Measurements from ENCODE around the gene UGT1A7.

The UGT1A7 gene

DNA sequence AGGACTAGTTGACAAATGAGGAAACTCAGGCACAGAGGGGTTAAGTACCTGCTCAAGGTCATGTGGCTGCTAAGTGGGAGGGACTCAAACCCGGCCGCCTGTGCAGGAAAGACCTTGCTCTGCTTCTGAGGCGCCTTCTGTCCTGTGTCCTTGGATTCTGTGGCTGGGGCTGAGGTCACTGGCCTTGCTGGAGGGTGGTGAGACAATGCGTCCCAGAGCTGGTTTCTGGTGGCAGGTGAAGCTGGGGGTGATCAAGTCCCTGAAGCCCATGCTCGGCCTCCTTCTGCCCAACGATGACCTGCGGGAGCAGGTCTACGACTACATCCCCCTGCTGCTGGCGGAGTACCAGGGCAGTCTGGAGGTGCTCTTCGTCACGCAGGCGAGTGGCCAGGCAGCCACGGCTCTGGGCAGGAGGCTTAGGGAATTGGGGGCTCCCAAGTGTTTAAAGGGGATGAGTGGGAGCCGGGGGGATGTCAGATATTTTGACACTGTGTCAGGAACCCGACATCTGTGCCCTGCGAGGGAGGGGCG lies 112.5 kb downstream of the UGT1A7 start:
- no peak for DNase-seq (ENCODE audit: extremely low read depth in 1 of 2, low read depth in 1 of 2)

DNA sequence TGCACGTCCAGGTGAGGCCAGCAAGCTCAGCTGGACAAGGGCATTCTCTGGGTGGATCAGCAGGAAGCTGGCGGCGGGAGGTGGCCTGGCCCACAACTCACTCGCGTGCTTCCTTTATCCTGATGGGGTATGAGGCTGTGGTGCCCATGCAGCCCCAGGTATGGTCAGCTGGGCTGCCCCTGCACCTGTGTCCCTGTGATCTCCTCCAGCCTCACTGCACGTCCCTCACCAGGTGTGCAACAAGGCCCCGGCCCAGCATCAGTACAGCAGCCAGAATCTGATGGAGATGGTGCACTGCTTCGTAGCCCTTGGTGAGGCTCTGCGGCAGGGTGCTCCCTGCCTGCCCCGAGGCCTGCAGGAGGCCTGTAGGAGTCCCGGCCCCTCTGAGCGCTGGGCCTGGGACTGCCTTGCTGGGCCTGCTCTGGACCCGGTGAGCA lies 114.1 kb downstream of the UGT1A7 start:
- DNase-seq (ENCODE audit: extremely low read depth in 1 of 2, low read depth in 1 of 2): no peak

DNA sequence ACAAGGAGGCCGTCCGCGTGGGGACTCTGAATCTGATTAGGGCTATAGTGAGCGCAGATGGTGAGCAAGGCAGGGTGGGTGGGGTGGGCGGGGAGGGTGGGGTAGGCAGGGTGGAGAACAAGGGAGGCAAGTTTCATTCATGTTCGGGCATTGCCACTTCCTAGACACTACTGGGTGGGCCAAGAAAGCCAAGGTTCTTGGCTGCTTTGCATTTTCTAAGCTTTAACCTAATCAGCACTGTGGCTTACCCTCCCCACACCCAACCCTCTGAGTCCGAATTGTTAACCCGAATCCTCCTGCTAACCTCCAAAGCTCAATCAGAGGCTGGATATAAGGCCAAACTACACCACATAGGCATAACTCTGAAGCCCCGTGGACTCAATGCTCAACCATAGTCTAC lies 114.6 kb downstream of the UGT1A7 start:
- no peak for DNase-seq (ENCODE audit: extremely low read depth in 1 of 2, low read depth in 1 of 2)

DNA sequence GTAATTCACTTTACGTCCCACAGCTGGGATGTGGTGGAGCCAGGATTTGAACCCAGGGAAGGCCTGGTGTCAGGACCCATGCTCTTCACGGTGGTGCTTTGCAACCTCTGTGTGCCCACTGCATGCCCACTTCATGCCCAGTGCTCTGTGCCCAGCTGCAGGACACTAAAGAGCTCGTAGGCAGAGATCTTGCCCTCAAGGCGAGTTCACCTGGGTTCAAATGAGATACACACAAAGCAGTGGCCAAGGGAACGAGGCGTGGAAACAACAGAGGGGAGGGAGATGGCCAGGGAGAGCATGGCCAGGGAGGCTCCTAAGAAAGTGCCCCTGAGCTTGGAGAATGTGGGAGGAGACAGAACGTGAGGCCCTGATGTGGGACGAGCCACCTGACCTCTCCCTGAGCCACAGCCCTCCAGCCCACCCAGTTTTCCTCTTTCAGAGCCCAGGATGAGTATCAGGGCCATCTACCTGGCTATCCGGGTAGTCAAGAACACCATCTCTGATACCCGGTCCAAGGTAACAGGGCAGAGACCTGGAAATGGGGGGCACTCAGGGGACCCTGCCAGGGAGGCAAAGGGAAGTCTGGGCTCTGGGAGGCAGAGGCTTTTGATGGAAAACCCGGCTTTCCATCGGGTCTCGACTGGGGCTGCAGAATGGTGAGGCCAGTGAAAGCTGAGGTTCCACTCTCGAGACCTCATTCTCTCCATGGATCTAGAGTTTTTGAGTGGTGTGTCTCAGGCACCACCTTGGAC lies 116.8 kb downstream of the UGT1A7 start:
- no peak for DNase-seq (ENCODE audit: extremely low read depth in 1 of 2, low read depth in 1 of 2)

DNA sequence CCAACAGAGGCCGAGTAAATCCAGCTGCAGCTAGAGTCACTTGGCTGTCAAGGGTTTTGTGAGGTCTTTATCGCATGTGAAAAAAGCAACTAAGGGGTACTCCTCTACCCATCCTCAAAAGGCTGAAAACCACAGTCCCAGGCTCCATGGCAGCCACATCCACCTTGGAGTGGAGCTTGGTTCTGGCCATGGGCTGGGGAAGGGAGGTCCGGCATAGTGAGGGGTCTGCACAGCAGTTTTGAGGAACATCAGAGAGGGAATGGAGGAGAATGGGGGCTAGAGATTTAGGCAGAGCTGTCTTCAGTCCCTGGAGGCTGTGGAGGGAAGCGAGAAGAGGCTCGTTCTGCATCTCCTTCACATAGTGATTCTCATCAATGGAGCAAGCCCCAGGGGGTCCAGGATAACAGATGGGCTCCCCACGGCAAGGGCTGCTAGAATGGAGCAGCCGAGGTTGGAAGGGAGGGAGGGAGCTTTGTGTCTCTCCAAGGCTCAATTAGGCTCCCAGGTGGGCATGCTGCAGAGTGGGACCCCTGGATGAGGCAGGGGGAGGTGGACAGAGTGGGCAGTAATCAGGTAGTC lies 117.5 kb downstream of the UGT1A7 start:
- no peak for DNase-seq (ENCODE audit: extremely low read depth in 1 of 2, low read depth in 1 of 2)

DNA sequence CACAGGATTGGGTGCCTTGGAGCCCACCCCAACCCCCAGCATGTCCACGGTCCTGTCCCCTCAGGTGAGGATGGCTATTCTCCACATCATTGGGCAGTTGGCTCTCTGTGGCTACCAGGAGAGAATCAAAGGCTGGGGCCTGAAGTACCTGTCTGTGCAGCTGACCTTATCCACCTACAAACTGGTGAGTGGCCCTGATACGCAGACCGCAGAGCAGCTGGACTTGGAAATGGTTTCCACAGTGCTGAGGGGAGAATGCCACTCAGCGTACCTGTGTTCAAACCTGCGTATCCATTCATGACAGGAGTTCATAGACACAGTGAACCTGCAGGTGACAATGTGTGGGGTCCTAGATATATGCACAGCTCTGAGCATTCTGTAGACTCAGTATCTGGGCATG lies 118.0 kb downstream of the UGT1A7 start:
- no peak for DNase-seq (ENCODE audit: extremely low read depth in 1 of 2, low read depth in 1 of 2)

DNA sequence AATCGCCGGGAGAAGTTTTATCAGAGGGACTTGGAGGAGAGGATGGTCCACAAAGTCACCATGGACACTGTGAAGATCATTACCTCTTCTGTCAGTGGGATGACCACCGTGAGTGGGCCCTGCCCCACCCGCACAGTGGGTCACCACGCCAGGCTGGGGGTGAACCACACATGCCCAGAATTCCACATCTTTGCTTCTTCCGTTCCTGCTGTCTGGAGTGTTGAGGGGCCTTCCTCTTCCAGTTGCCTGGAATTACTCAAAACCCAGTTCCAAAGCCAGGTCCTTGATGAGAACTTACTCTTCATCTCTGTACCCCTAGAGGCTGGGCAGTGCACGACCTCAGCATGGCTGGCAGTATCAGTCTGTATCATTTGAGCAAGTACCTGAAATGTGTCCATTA lies 118.5 kb downstream of the UGT1A7 start:
- DNase-seq (ENCODE audit: extremely low read depth in 1 of 2, low read depth in 1 of 2): no peak

DNA sequence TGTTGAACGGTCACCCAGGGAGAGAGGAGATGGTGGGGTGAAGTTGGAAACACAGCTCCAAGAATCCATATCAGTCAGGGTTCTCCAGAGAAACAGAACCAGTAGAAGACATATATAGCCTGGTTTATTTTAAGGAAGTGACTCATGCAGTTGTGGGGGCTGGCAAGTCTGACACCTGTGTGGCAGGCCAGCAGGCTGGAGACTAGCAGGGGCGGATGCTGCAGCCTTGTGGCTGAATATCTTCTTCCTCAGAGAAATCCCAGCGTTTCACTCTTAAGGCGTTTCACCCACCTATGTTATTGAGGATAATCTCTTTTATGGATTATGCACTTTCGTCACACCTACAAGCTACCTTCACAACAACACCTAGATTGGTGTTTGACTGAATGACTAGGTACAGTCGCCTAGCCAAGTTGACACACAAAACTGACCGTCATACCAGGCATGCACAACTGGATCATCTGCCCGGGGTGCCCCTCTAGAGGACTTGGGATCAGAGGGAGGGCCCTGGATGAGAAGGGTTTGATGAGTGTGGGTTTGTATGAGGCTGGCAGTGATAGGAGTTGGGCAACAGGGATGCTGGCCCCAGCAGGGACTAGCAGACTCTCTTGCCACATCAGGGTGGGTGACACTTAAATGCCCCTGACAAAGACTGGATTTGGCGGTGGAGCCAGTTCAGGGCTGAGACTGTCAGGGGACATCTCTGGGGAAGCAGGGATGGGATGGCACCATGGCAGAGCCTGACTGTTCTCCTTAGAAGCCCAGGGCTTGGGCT lies 119.8 kb downstream of the UGT1A7 start:
- peak in 1 of 2 donors; percentile 21 for DNase-seq (ENCODE audit: extremely low read depth in 1 of 2, low read depth in 1 of 2)

DNA sequence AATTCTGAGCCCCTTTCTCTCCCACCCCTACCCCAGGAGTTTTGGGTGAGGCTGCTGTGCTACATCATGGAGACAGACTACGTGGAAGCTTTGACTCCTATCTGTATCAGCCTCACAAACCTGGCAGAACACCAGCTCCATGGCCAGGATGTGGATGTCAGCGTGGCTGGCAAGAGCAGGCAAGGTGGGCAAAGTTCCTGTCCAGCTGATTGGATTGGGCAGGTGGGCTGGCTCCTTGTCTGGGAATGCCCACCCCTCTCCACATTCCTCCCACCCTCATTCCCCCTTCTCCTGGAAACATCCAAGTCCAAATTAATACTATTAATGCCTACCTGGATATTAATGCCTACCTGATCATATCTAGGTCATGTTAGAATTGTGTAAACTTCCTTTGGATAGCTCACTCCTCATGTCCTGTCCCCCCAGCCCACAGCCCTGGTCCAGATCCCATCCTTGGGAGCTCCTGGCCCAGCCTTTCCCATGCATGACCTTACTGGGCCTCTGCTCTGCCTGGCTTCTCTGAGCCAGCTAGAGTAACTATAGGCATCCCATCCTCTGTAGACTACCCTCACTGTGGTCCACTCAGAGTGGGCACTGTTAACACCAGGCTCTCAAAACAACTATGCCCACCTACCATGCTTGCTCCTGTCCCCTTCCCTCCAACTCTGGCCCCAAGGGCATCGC lies 120.6 kb downstream of the UGT1A7 start:
- DNase-seq (ENCODE audit: extremely low read depth in 1 of 2, low read depth in 1 of 2): no peak

DNA sequence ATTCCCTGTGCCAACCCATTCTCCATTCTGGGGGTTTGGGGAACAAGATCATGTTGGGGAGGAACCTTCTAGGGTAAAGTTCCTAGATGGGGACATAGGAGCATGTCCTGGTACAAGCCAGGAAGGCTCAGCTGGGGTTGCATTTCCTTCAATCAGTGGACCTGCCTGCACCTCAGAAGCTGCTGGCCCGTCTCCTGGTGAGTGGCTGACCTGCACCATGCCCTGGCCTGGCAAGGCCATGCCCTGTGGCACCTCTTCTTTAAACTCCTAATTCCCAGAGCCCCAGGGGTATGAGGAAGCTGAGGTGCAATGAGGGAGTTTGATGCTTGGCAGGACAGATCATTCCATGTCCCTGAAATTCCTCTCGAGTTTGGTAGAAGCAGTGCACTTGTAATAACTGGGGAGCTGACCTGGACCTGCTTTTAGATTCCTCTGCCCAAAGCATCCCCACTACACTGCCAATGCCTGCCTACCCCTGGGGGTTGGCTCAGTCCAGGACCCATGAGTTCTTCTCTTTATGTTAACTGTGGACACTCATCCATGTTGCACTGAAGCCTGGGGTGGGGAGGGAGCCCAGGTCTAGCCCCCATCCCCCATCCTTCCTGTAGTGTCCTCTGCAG lies 121.7 kb downstream of the UGT1A7 start:
- no peak for DNase-seq (ENCODE audit: extremely low read depth in 1 of 2, low read depth in 1 of 2)

DNA sequence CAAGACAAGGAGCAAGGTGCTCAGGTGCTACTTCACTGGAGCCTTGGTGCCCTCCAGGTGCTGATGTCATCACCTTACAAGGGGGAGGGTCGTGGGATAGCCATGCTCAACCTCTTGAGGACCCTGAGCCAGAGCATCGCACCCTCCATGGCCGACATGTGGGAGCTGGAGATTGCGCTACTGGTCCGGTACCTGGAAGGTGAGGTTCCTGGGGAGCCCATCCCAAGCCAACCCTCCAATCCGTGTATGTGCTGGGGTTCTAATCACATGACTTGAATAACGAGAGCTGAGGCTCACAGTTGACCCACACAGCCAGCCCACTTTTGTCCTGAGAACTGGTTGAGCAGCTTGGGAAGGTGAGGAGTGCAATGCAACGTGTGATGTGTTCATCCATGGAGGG lies 122.3 kb downstream of the UGT1A7 start:
- DNase-seq (ENCODE audit: extremely low read depth in 1 of 2, low read depth in 1 of 2): no peak

DNA sequence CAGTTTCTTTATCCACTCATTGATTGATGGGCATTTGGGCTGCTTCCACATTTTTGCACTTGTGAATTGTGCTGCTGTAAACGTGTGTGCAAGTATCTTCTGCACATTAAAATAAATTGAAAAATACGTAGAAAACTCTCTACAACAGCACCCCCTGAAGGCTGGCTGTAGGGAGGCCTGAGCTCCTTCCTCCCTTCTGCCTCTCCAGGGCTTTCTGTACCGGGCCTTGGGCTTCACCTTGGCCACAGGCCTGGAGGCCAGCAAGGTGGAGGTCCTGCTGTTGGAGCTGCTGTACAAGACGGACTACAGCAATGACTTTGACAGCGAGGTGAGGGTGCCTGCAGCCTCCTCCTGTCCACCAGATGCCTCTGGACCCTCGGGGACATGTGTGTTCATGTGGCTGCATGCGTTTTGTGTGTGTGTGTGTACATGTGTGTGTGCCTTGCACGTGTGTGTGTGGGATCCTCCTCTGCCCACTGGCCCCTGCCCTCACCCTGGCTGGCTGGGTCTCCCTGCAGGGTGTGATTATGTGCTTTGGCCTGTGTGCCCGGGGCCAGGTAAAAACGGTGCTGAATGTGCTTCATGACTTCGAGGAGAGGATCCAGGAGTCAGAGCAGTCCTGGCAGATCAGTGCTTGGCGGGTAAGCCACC lies 125.6 kb downstream of the UGT1A7 start:
- DNase-seq (ENCODE audit: extremely low read depth in 1 of 2, low read depth in 1 of 2): no peak

DNA sequence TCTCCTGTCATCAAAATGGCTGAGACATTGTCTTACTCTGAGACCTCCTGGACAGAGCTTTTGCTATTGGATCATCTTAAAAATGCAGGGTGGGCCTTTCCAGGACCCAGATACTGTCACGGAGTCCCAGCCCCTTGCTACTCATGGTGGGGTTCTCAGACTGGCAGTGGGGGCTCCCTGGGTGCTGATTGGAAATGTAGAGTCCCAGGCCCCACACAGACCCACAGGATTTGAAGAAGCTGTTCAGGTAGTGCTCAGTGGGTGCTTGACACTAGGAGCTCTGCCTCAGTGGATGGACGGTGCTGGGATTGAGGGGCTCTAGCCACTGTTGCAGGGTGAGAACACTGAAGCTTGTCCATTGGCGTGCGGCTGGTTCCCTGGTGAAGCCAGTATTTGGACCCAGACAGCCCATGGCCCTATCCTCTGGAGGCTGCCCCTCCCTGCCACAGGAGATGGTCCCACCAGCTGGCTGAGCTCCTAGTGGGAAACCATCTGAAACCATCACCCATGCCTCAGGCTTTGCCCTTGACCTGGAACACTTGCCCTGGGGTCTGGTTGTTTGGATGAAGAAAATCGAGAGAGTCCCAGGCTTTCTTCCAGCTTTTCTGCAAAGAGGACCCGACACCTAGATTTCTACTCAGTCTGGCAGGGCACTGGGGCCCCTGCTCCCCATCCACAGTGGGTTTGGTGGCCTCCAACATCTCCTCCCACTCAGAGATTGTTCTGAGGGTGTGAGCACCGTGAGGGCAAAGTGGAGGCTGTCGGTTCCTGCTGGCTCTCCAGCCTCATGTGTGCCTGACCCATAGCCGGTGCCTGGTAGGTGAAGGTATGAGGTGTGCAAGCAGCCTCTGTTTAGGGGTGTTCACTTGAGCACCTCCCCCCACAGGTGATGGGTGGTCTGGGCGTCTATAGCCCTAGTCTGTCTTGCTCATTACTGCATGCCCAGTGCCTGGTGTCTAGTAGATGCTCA lies 126.5 kb downstream of the UGT1A7 start:
- DNase-seq (ENCODE audit: extremely low read depth in 1 of 2, low read depth in 1 of 2): no peak

DNA sequence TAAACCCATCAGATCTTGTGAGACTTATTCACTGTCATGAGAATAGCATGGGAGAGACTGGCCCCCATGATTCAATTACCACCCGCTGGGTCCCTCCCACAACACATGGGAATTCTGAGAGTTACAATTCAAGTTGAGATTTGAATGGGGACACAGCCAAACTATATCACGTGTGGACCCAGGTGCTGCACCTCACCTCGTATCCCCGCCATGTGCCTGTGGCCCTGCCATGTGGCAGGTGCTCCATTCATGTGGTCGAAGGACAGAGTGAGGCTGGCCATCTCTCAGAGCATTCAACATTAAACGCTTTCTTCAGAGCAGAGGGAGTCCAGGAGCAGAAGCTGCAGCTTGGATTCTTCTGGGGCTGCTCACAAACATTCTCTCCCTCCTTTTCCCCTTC lies 128.7 kb downstream of the UGT1A7 start:
- DNase-seq (ENCODE audit: extremely low read depth in 1 of 2, low read depth in 1 of 2): no peak

DNA sequence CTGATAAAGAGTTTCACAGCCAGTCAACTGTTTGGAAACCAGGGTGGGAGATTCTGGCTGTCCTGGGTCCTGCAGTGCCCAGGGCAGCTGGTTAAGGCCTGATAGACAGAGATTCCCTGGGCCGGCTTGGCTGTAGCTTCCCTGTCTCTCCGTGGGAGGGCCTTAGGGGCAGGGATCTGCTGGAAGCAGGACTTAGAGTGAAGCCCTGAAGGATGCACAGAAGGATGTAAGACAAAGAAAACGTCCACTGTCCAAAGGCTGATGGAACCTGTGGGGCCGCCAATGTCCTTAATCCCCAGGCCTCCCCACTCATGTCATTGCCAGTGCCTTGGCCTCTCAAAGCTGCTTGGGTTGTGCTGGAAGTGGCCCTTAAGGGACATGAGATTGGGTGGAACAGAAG lies 129.4 kb downstream of the UGT1A7 start:
- DNase-seq (ENCODE audit: extremely low read depth in 1 of 2, low read depth in 1 of 2): no peak

DNA sequence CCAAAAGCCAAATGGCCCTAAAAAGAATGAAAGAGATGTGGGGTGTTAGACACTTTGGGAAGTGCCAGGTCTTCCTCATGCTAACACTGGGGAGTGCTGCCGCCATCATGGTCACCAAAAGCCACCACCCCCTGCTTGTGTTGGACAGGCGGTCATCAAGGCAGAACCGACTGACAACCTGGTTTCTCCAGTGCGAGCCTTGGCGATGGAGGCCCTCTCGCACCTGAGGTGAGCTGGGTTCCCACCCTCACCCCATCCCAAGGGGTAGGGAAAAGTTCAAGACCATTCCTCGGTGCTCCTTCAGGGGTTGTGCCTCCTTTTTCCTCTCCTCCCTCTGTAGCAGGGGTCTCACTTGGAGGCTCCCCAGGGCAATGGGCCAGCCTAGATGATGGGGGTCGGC lies 130.0 kb downstream of the UGT1A7 start:
- DNase-seq (ENCODE audit: extremely low read depth in 1 of 2, low read depth in 1 of 2): no peak

DNA sequence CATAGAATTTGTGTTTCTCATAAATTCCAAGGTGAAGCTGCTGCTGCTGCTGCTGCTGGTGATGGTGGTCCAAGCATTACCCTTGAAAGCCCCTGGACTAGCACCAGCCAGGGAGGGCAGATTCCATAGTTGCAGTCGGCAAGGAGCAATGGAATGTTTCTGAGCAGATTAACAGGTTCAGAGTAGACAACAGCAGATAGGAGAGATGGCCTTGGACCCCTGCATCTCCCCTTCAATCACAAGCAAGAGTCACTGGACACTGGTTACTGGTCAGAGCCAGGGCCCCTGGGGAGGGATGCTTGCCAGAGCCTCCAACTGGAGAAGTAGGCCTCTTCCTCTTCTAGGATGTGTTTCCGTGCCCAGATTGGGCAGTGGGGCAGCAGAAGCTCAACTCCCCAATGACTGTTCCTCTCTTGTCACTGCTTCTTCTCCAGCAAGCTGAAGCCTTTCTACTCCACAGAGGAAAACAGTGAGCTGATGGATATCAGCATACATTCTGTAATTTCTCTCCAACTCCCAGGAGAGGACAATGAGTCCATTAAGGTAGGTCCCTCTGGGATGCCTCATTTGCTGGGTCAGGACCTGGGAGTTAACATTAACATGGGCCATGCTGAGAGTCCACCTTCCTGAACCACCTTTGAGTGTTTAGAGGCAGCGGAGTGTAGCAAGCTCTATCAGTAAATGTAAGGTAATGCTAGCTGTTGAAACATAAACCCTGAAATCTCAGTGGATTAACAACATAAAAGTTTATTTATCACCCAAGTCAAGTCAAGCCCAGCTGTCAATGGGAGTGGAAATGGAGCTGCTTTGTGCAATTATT lies 131.7 kb downstream of the UGT1A7 start:
- no peak for DNase-seq (ENCODE audit: extremely low read depth in 1 of 2, low read depth in 1 of 2)
